Activated naive CD8-positive, alpha-beta T cell treated with anti-CD3 and anti-CD28 coated beads for 36 hours (primary cell): ENCODE results near the gene ANKRD27. TPM values are rescaled to one million over a fixed set of nuclear protein-coding genes. Genes with fewer than 3 reads are reported as not detected.
"Not testable (repeated sequence)": the region's sequence is repeated elsewhere in the genome, so short reads cannot be mapped to it uniquely, and the experiment has no call there.

Experiments
- DNase-seq: peaks from one replicate; pipeline ENCODE4 v3.0.0; 2021
- H3K27ac Mint-ChIP-seq: one replicate; pipeline ENCODE4 v1.8.0; 2022; ENCODE audit warnings: mild to moderate bottlenecking, moderate library complexity, mixed read lengths
- H3K27me3 Mint-ChIP-seq: one replicate; pipeline ENCODE4 v1.8.0; 2022; ENCODE audit warnings: mild to moderate bottlenecking, mixed read lengths
- H3K36me3 Mint-ChIP-seq: one replicate; pipeline ENCODE4 v1.8.0; 2021; ENCODE audit warnings: mild to moderate bottlenecking, mixed read lengths
- H3K4me1 Mint-ChIP-seq: one replicate; pipeline ENCODE4 v1.8.0; 2021; ENCODE audit warnings: mixed read lengths
- H3K4me3 Mint-ChIP-seq: one replicate; pipeline ENCODE4 v1.8.0; 2022; ENCODE audit warnings: mild to moderate bottlenecking, moderate library complexity, mixed read lengths
- H3K9me3 Mint-ChIP-seq: one replicate; pipeline ENCODE4 v1.8.0; 2022; ENCODE audit warnings: mixed read lengths
- total RNA-seq, 2 experiments: library from RNA; stranded (reverse); gene quantifications; one replicate each; pipeline ENCODE4 v1.2.3, GENCODE V29; 2021

ANKRD27 gene
- total RNA-seq, 2 experiments from 2014 or later, result 27.7 to 29.0 TPM

- peak within 1 kb of the TSS; percentile 73 for H3K4me3 Mint-ChIP-seq
- H3K4me1 Mint-ChIP-seq, result peaks cover 23% of the 10 kb centered on the region
- H3K9me3 Mint-ChIP-seq, result no peaks in the 10 kb centered on the region
- DNase-seq, result peak; percentile 62
- H3K27ac Mint-ChIP-seq, result peak within 1 kb of the TSS; percentile 29
- H3K27me3 Mint-ChIP-seq, result peaks cover 25% of the 10 kb centered on the region
- H3K36me3 Mint-ChIP-seq, result peaks cover 2% of the 10 kb centered on the region
These were observed 773 bp upstream of the ANKRD27 start, which contains the start of gene RGS9BP for GRCh38 chr19:32675720-32676185. TSS of gene RGS9BP (plus strand) at chr19:32675848. CDS start at chr19:32676264, 416 bp downstream.

GRCh38 chr19:32674153-32674930 is 638 bp downstream of the ANKRD27 start:
- Mint-ChIP-seq H3K9me3 (no peaks in the 10 kb centered on the region), H3K4me1 (peaks cover 30% of the 10 kb centered on the region), H3K36me3 (peaks cover 2% of the 10 kb centered on the region), H3K4me3 (peak overlapping the region; percentile 93), H3K27me3 (peaks cover 22% of the 10 kb centered on the region), H3K27ac (peak overlapping the region; percentile 81)
- no peak for DNase-seq

GRCh38 chr19:32673573-32673972 is 1.4 kb downstream of the ANKRD27 start:
- H3K4me1 Mint-ChIP-seq, result peaks cover 30% of the 10 kb centered on the region
- no peak for DNase-seq
- H3K27me3 Mint-ChIP-seq, result peaks cover 18% of the 10 kb centered on the region
- H3K27ac Mint-ChIP-seq, result no peak overlapping the region
- peak overlapping the region; percentile 93 for H3K4me3 Mint-ChIP-seq
- peaks cover 2% of the 10 kb centered on the region for H3K36me3 Mint-ChIP-seq
- no peaks in the 10 kb centered on the region for H3K9me3 Mint-ChIP-seq

- no peak overlapping the region for H3K4me3 Mint-ChIP-seq
- H3K9me3 Mint-ChIP-seq, result no peaks in the 10 kb centered on the region
- no peak for DNase-seq
- peaks cover 30% of the 10 kb centered on the region for H3K4me1 Mint-ChIP-seq
- peaks cover 2% of the 10 kb centered on the region for H3K36me3 Mint-ChIP-seq
- H3K27ac Mint-ChIP-seq, result no peak overlapping the region
- peaks cover 11% of the 10 kb centered on the region for H3K27me3 Mint-ChIP-seq
These were observed 2.1 kb downstream of the ANKRD27 start for GRCh38 chr19:32672841-32673240.

GRCh38 chr19:32671883-32672593 is 2.9 kb downstream of the ANKRD27 start:
- Mint-ChIP-seq H3K36me3 (peaks cover 2% of the 10 kb centered on the region), H3K9me3 (no peaks in the 10 kb centered on the region), H3K4me3 (no peak overlapping the region), H3K4me1 (peaks cover 26% of the 10 kb centered on the region), H3K27me3 (peaks cover 3% of the 10 kb centered on the region), H3K27ac (no peak overlapping the region)
- DNase-seq, result no peak

- Mint-ChIP-seq H3K9me3 (no peaks in the 10 kb centered on the region), H3K4me3 (no peak overlapping the region), H3K36me3 (peaks cover 2% of the 10 kb centered on the region), H3K4me1 (peaks cover 26% of the 10 kb centered on the region), H3K27ac (no peak overlapping the region), H3K27me3 (no peaks in the 10 kb centered on the region)
- DNase-seq, result no peak
These were observed 5.7 kb downstream of the ANKRD27 start for GRCh38 chr19:32669310-32669709.

GRCh38 chr19:32666084-32666483 is 8.9 kb downstream of the ANKRD27 start:
- no peaks in the 10 kb centered on the region for H3K27me3 Mint-ChIP-seq
- H3K36me3 Mint-ChIP-seq, result no peaks in the 10 kb centered on the region
- no peak overlapping the region for H3K4me3 Mint-ChIP-seq
- peaks cover 6% of the 10 kb centered on the region for H3K4me1 Mint-ChIP-seq
- no peak overlapping the region for H3K27ac Mint-ChIP-seq
- no peak for DNase-seq
- no peaks in the 10 kb centered on the region for H3K9me3 Mint-ChIP-seq

GRCh38 chr19:32662186-32662585 is 12.8 kb downstream of the ANKRD27 start:
- no peak overlapping the region for H3K4me3 Mint-ChIP-seq
- no peaks in the 10 kb centered on the region for H3K9me3 Mint-ChIP-seq
- no peaks in the 10 kb centered on the region for H3K36me3 Mint-ChIP-seq
- H3K27me3 Mint-ChIP-seq, result no peaks in the 10 kb centered on the region
- DNase-seq, result no peak
- no peak overlapping the region for H3K27ac Mint-ChIP-seq
- H3K4me1 Mint-ChIP-seq, result no peaks in the 10 kb centered on the region

GRCh38 chr19:32661318-32661717 is 13.7 kb downstream of the ANKRD27 start:
- H3K4me3 Mint-ChIP-seq, result no peak overlapping the region
- H3K4me1 Mint-ChIP-seq, result no peaks in the 10 kb centered on the region
- DNase-seq, result no peak
- peaks cover under 1% of the 10 kb centered on the region for H3K36me3 Mint-ChIP-seq
- H3K27me3 Mint-ChIP-seq, result no peaks in the 10 kb centered on the region
- H3K9me3 Mint-ChIP-seq, result no peaks in the 10 kb centered on the region
- no peak overlapping the region for H3K27ac Mint-ChIP-seq

- no peak for DNase-seq
- peaks cover 7% of the 10 kb centered on the region for H3K36me3 Mint-ChIP-seq
- H3K27ac Mint-ChIP-seq, result no peak overlapping the region
- no peaks in the 10 kb centered on the region for H3K9me3 Mint-ChIP-seq
- no peaks in the 10 kb centered on the region for H3K4me1 Mint-ChIP-seq
- H3K27me3 Mint-ChIP-seq, result no peaks in the 10 kb centered on the region
- H3K4me3 Mint-ChIP-seq, result no peak overlapping the region
These were observed 16.5 kb downstream of the ANKRD27 start for GRCh38 chr19:32658527-32658926.

GRCh38 chr19:32658075-32658474 is 16.9 kb downstream of the ANKRD27 start:
- DNase-seq, result no peak
- H3K9me3 Mint-ChIP-seq, result no peaks in the 10 kb centered on the region
- peaks cover 7% of the 10 kb centered on the region for H3K36me3 Mint-ChIP-seq
- H3K27me3 Mint-ChIP-seq, result no peaks in the 10 kb centered on the region
- H3K27ac Mint-ChIP-seq, result no peak overlapping the region
- peaks cover 2% of the 10 kb centered on the region for H3K4me1 Mint-ChIP-seq
- no peak overlapping the region for H3K4me3 Mint-ChIP-seq

GRCh38 chr19:32656379-32656778 is 18.6 kb downstream of the ANKRD27 start:
- H3K27ac Mint-ChIP-seq, H3K27me3 Mint-ChIP-seq, H3K9me3 Mint-ChIP-seq, DNase-seq, H3K4me3 Mint-ChIP-seq, H3K4me1 Mint-ChIP-seq, H3K36me3 Mint-ChIP-seq: not testable (repeated sequence)

- Mint-ChIP-seq H3K27me3 (no peaks in the 10 kb centered on the region), H3K4me3 (no peak overlapping the region), H3K9me3 (no peaks in the 10 kb centered on the region), H3K36me3 (peaks cover 10% of the 10 kb centered on the region), H3K27ac (no peak overlapping the region), H3K4me1 (peaks cover 2% of the 10 kb centered on the region)
- no peak for DNase-seq
These were observed 21.4 kb downstream of the ANKRD27 start for GRCh38 chr19:32653599-32653915.

GRCh38 chr19:32652894-32653598 is 21.9 kb downstream of the ANKRD27 start:
- H3K27me3 Mint-ChIP-seq, result no peaks in the 10 kb centered on the region
- no peak overlapping the region for H3K27ac Mint-ChIP-seq
- H3K9me3 Mint-ChIP-seq, result no peaks in the 10 kb centered on the region
- peaks cover 13% of the 10 kb centered on the region for H3K36me3 Mint-ChIP-seq
- H3K4me3 Mint-ChIP-seq, result no peak overlapping the region
- no peak for DNase-seq
- H3K4me1 Mint-ChIP-seq, result peaks cover 2% of the 10 kb centered on the region

GRCh38 chr19:32652331-32652730 is 22.6 kb downstream of the ANKRD27 start:
- H3K9me3 Mint-ChIP-seq, DNase-seq, H3K4me1 Mint-ChIP-seq, H3K27me3 Mint-ChIP-seq, H3K27ac Mint-ChIP-seq, H3K4me3 Mint-ChIP-seq: not testable (repeated sequence)
- peaks cover 20% of the 10 kb centered on the region for H3K36me3 Mint-ChIP-seq
